Prostate gland (tissue), 2 donors: ENCODE measurements around the gene EIF3B.
"Not testable (repeated sequence)": the region's sequence is repeated elsewhere in the genome, so short reads cannot be mapped to it uniquely, and the experiment has no call there.

ENCODE experiments used
- POLR2A ChIP-seq: fragments of 450-650 bp; IDR thresholded peaks from one replicate; pipeline ENCODE4 v1.6.1; 2016; ENCODE audit warnings: antibody characterized with exemption, mild to moderate bottlenecking
- POLR2AphosphoS5 ChIP-seq: sonication (generic); formaldehyde crosslinking; IDR thresholded peaks from one replicate; pipeline ENCODE4 v1.6.1; 2017; ENCODE audit warnings: antibody characterized with exemption
- TF ChIP-seq, protein P1 (sequence below), 4 experiments: fragments of 200-600 bp in 2 of 4; fragments of 450-650 bp in 2 of 4; sonication (generic) in 2 of 4; IDR thresholded peaks; 1 replicate in 3 of 4; 2 replicates in 1 of 4; pipeline ENCODE4 v1.5.1; 2016 to 2019; ENCODE audit warnings: antibody characterized with exemption in 4 of 4, mild to moderate bottlenecking in 2 of 4, moderate library complexity in 2 of 4

- TF ChIP-seq, protein P1, sequence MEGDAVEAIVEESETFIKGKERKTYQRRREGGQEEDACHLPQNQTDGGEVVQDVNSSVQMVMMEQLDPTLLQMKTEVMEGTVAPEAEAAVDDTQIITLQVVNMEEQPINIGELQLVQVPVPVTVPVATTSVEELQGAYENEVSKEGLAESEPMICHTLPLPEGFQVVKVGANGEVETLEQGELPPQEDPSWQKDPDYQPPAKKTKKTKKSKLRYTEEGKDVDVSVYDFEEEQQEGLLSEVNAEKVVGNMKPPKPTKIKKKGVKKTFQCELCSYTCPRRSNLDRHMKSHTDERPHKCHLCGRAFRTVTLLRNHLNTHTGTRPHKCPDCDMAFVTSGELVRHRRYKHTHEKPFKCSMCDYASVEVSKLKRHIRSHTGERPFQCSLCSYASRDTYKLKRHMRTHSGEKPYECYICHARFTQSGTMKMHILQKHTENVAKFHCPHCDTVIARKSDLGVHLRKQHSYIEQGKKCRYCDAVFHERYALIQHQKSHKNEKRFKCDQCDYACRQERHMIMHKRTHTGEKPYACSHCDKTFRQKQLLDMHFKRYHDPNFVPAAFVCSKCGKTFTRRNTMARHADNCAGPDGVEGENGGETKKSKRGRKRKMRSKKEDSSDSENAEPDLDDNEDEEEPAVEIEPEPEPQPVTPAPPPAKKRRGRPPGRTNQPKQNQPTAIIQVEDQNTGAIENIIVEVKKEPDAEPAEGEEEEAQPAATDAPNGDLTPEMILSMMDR (IDR thresholded peaks at IDR 0.05) = not testable (repeated sequence)
- TF ChIP-seq POLR2AphosphoS5, POLR2A: not testable (repeated sequence)
Measured at GRCh38 chr7:2386122-2386521, 31.5 kb downstream of the EIF3B start.
